Measurements from ENCODE around the gene IFIT5.
"Not testable (repeated sequence)": the region's sequence is repeated elsewhere in the genome, so short reads cannot be mapped to it uniquely, and the experiment has no call there.

The IFIT5 gene, protein sequence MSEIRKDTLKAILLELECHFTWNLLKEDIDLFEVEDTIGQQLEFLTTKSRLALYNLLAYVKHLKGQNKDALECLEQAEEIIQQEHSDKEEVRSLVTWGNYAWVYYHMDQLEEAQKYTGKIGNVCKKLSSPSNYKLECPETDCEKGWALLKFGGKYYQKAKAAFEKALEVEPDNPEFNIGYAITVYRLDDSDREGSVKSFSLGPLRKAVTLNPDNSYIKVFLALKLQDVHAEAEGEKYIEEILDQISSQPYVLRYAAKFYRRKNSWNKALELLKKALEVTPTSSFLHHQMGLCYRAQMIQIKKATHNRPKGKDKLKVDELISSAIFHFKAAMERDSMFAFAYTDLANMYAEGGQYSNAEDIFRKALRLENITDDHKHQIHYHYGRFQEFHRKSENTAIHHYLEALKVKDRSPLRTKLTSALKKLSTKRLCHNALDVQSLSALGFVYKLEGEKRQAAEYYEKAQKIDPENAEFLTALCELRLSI

DNA sequence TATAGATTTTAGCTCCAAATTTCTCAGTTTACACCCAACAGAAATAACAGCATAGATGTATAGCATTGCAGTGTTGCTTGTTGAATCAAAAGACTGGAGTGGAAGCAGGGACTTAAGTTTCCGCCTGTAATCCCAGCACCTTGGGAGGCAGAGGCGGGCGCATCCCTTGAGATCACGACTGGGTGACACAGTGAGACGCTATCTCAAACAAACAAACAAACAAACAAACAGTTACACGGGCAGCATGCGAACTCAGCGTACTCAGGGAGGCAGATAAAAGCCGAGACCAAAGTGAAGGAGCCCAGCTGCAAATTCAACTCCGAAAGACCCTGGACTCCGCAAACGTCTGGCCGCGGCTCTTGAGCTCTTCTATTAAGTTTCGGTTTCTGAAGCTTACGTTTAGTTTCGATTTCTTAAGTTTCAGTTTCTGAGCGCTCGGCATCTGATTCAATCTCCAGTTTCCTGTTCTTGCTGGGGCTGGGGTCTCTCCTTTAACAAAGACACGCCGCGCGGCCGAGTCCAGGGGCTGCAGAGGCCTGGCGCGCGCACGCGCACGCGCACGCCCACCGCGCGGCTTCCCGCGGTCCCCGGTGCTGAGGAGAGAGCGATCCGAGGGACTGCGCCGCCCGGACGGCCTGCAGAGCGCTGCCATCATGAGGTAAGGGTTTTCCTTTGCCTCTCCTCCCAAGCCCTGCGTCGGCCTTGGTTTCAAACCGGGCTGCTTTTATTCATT, at the start of gene IFIT5:
TSS of gene IFIT5 (plus strand) at position 423 of the 733 bp plus-strand sequence. CDS start at position 654, 231 bp downstream.
- FAIRE-seq = no peak

DNA sequence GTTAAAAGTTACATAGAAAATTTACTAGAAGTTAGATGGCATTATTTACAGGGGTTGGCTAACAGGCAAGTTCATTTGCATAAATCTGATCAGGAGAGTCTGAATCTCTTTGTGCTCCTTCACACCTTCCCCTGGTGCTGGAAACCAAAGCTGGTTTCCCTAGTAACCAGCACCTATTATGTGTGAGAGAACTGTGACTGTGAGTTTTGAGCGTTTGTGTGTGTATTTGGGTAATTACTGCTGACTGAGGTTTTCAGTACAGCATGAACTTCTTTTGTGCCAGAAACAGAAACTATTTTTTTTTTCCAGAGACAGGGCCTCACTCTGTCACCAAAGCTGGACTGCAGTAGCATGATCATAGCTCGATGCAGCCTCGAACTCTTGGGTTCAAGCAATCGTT, 46.8 kb upstream of the IFIT5 start:
- FAIRE-seq = no peak

DNA sequence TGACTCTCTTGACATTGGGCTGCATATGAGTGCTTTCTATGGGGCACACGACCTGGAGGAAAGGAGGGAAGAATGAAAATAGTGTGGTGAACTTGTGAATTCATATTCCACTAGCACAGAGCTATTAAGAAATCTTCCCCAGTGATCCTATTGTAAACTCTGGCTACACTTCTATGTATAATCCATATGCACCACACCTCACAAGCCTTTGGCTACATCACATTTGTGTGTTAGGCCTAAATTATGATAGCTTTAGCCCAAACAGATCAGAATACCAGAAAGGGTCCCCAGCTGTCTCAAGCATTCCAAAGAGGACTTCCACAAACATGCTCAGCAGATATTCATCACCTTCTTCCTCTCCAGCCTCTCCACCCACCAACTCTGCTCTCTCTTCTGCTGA, 46.2 kb upstream of the IFIT5 start:
- FAIRE-seq = no peak

DNA sequence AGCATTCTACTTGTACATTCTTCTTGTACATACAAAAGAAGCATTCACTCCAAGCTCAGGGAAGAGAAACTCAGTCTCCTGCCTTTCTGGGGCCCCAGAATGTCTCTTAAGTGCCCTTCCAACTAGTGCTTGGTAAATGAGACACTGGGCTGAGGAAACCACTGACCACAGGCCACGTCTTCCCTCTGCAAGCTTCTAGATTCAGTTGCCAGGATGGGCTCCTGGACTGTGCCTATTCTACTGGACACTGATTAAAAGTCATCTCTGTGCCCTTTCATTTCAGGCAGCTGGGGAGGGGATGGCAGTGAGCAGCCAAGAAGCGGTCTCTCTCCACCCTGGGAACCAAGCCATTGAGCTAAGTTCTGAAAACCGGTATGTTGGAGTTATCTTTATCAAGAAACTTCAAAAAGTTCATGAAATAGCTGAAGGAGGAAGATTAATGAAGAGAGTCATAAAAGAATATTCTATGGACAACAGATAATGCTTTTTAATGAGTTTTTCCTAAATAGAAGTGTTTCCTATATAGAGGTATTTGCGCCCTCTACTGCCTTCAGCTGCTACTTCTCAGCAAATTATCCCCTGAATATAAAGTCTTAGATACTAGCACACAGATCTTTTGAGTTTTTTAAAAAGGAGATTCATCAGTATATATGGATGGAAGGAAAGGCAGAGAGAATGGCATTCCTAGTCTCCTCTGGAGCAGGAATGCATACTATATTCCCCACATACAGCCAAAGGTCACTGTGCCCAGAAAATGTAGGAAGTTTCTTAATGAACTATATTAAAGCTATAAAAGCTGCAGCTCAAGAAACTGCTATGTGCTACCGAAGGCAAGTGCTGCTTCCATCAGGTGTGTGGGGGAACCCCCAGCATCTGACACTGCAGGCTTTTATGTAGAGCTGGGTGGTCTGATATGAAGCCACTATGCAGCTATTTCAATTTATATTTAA, 44.9 kb upstream of the IFIT5 start:
- peak; percentile 18 for FAIRE-seq

DNA sequence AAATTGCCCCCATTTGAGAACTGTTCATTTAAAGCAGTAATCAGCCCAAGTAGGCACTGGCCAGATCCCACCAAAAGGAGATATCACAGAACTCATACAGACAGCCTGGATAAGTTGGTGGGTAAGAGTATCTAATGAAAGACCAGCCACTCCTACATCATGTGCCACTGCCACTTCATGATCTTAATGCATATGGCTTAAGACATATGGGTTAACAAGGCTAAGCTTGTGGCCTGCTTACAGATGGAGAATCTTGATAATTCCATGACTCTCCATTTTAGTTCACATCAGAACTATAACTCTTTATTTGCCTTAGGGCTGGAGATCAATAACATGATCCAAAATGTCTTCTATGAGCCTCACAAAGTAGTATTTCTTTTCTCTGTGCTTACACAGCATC, 43.3 kb upstream of the IFIT5 start:
- no peak for FAIRE-seq

DNA sequence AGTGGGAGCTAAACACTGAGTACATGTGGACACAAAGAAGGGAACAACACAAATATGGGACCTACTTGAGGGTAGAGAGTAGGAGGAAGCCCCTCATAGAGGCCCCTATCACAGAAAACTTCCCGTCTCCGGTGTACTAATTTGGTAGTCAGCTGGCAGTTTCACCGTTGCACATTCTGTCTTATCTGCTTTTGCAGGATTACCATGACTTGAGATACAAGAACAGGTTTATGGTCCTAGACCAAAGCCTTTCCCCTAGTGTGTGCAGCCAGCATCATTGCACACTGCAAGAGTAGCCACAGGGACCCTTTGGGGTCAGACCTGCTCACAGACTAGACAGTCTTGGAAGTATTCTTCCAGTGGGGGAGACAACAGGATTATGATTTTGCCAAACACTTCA, 42.4 kb upstream of the IFIT5 start:
- no peak for FAIRE-seq

DNA sequence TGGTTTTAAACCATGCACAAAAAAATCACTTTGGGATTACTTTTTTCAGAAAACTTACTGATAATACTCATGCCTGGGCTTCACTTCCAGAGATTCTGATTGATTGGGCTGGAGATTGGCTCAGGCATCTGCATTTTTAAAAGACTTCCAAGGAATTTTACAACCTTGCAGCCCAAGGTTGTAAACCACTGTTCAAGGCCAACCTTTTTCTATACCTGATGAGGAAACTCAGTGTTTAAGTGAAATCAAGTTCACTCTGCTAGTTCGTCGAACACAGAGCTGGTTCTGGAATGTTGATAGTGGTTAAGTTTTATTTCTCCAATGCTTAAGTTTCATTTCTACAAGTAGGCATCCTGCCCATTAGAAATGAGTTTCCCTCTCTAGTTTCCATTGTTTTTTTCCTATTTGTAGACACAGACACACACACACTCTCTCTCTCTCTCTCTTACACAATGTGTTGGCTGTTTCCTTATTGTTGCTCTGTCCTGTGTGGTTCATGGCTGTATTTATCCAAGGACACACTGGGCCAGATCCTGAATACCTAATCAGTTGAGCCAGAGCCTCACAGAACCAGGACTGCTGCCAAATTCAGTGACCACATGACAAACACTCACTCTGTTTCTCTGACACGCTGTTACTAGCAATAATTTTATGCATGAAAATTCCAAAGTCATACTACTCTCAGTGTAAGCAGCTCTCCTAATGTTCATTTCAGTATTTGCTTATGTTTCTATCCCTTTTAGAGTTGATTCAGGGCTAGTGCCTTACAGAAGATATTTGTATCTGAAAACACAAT, 40.3 kb upstream of the IFIT5 start:
- FAIRE-seq = peak; percentile 31

DNA sequence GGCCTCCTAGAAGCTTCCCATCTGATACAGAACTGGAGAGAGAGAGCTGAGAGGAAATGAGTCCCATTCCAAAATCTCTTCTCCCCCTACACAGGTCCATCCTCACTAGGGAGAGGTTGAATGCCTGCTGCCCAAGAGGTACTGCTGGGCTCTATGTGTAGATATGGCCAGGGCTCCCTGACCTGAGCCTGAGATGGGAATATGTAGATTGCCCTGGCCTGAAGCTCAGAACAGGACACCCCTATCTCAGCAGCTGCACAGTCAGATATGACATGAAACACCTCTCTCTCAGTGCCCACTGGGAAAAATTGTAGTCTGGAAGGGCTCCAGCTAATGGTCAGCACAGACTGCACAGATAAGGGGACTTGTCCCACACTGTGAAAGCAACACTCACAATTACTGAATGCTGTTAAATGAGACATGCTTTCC, 39.6 kb upstream of the IFIT5 start:
- FAIRE-seq = no peak

DNA sequence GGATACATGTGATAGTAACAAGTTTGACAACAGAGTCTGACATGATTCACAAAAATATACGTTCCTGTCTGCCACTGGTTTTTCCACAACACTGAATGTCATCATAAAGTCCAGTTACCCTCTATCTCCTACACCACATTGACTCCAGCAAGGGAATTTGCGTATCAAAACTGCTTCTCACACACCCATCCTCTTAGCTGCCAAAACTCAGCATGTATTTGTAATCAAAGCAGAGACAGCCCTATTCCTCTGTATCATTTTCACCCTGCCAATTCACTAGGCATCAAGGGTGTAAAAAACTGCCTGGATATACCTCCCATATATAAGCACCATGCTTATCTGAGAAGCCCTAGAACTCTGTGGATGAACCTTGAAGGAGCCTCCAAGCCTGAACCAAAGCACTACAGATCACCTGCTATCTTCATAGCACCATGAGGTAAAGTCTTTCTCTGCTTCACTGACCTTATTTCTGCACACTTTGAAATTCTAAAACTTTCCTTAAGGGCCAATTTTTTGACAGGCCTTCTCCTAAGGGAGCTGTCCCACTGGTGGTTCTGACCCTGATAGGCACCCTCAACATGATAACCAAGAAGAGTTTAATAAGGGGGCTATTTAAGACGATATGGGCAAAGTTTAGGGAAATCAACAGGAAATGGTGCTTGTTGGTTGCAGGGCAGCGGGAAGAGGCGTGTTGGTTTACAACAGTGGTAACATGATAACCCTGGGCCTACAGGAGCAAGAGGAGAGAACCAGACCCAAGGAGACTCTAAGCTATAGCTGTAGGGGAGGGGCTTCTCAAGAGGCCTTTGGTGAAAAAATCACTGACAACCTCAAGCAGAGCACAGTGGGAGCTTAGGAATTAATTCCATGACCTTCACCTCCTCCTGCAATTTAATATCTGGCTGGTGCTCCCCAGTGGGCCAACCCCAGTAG, 36.4 kb upstream of the IFIT5 start, which contains the start of gene IFIT1B:
TSS of gene IFIT1B (plus strand) at position 352 of the 933 bp plus-strand sequence. CDS start at position 432, 80 bp downstream.
- no peak for FAIRE-seq

DNA sequence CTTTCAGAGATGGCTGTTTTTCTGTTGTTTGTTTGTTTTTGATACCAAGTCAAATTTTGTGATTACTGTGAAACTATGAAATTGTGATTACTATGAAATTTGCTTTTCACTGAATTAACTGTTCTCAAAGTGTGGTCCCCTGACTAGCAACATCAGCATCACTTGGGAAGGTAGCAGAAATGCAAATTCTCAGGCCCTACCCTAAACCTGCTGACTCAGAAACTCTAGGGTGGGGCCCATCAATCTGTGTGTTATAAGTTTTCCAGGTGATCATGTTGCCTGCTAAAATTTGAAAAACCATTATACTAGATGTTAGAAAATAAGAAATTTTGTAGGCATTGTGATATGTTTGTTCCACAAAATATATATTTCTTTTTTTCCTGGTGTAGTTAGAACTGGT, 35.3 kb upstream of the IFIT5 start:
- FAIRE-seq = no peak

DNA sequence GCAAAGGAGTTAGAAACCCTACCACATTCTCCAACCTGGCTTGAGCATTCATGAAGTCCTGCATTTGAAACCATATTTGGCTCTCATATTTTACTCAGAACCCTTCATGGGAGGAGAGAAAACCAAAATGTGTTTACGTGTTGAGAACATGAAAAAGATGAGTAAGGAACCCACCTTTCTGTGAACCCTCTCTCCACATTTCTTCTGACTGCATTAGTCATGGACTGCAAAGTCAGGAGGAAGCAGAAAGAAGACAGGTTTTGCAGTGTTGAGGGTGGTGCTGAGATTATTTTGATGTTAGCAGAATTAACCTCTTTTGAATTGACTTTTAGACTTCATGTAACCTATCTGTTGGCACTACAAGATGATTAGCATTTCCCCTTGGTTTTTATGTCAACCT, 31.6 kb upstream of the IFIT5 start:
- FAIRE-seq = no peak

DNA sequence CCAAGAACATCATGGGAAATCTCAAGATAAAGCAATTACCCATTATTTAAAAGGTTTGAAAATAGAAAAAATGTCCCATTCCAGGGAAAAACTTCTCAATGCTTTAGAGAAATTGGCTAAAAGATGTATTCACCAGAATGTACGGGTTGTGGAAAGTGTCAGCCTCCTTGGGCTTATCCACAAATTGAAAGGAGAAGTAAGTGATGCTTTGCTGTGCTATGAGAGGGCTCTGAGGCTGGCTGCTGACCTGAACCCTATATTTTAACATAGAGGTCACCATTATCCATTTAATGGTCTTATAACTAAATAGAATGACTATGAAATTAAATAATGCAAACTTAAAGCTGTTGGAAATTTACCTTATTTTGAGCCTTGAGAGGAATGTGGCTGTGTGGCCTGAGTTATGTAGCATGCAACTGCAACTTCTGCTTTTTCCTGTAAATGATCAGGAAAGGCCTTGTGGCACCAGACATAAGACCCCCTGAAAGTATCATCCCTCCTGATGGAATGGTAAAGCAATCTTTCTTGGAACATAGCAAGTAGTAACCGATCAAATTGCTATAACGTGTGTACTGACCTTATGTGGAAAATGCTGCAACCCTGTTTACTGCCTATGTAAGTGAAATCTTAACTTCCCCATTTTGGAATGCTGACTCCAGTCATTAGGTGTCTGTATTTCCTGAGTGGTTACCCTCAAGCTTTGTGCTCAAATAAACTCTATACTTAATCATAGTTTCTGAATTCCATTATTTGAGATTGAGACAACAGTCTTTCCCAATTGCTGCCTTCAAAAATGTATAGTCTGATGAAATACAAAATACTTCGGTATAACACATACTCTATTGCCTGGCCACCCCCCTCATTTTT, 29.7 kb upstream of the IFIT5 start:
- FAIRE-seq = no peak

DNA sequence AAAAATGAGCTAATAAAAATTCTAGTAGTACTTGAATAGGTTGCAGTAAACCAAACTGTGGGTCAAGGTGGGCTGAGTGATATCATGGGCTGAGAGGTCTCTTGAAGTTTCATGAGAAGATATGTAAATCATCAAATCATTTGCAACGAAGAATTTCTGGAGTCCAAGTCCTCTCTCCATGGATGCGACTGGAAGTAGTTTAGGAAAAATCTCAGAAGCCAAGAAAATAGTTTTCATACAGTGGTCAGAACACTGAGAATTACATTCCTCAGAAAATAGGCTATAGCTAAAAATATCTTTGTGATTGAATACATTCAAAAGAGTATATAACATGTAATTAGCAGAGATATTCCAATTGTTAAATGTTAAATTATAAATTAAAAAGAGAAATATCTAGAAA, 25.6 kb upstream of the IFIT5 start:
- no peak for FAIRE-seq

DNA sequence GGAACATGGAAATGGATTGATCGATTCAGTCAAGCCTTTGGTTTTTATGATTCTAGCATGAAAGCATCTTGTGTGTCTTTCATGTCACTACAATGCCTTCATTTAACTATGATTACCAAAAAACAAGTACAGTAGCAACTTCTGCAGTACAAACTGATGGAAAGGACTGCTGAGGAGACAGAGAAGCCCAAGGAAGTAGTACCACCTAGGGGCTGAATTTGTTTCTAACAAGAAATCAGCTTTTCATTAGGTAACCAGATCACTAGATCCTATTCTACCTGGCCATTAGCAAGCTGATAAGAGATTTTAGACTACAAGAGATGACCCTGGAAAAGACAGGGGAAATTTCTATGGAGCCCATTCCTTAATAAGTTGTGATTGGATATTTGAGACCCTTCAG, 25.1 kb upstream of the IFIT5 start:
- FAIRE-seq = no peak

DNA sequence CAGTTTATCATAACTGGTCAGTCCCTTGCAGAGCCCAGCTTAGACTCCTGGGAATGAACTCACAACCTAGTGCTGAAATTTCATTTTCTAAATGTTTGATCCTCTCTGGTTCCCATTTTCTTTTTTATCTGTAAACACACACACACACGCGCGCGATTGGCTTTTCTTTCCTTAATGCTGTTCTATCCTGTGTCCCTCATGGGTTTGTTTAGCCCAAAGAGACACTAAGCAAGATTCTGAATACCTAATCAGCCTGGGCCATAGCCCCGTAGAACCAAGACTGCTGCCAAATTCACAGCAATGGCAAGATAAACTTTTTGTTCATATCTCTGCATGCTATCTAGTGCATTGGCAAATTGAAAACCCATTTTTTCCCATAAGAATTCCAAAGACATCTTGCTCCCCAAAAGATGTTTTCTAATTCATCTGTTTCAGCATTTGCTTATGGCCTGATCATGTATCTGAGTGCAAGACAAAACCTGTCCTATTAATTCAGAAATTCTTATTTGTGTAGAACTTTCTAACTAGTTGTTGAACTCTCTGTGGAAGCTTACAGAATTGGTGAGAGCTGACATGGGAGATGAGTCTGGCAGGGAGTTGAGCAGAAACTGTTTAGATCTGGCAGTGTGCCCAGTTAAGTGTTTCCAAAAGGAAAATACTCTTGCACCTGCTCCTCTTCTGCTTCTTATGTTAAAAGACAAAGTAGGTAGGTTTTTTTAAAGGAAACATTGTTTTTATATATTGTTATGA, 23.7 kb upstream of the IFIT5 start:
- no peak for FAIRE-seq

DNA sequence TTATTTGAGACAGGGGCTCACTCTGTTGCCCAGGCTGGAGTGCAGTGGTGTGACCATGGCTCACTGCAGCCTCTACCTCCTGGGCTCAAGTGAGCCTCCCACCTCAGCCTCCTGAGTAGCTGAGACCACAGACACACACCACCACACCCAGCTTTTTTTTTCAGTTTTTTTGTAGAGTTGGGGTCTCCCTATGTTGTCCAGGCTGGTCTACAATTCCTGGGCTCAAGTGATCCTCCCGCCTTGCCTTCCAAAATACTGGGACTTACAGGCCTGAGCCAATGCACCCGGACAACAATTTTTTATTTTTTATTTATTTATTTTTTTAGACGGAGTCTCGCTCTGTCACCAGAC, 23.2 kb upstream of the IFIT5 start:
- not testable (repeated sequence) for FAIRE-seq

DNA sequence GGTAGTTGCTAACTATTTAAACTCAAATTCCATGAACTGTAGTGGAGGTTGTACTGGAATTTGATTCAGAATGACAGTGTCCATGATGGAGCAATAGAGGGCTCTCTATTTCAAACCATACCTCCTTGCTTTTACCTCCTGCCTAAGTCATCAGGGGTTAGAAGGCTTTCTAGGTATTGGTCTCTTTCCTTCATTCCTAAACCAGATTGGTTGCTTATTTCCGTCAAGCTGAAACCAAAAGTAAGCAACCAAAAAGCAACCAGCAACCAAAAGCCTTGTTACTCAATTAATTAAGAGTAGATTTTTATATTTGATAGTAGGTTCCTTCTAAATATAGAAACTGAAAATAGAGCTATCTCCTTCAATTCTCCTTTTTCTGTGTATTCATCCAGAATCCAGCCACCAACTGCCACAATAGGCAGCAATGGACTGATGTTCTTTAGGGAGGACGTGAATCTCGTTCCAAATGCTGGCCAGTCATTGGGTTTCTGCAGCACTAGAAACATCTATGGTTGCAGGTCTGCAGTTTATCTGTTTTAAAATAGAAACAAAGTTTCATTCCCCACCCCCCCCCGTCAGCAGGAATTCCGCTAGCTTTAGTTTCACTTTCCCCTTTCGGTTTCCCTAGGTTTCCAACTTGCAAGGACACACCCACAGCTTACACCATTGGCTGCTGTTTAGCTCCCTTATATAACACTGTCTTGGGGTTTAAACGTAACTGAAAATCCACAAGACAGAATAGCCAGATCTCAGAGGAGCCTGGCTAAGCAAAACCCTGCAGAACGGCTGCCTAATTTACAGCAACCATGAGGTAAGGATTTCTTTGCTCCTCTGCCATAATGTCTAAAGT, 22.2 kb upstream of the IFIT5 start, which contains the start of gene IFIT1:
TSS of gene IFIT1 (plus strand) at position 717 of the 850 bp plus-strand sequence. CDS start at position 807, 90 bp downstream.
- FAIRE-seq = peak; percentile 80

DNA sequence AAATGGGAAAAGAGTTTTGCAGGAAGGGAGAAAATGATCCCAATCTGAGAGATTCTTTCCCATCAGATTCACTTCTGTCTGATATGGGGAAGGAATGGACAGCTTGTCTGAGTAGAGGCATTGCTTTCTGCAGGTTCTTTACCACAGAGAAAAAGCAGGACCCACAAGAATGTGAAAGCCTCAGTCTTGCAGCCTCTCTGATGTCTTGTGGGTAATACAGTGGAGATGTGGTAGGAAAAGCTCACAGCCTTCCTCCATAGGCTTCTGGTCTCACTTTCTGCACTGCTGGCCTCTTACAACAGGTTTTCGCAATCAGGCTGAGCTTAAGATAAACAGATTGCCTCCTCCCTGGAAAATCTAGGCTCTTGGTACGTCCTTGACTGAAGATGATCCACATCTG, 21.4 kb upstream of the IFIT5 start:
- no peak for FAIRE-seq
